GM06990 (cell line): ENCODE results near the gene ACADS.

Experiments used
- DNase-seq: peaks from one replicate; pipeline ENCODE4 v3.0.0-alpha.2; 2011; ENCODE audit not compliant: insufficient read length; ENCODE audit errors: extremely low read depth
- H3K27me3 ChIP-seq: replicated peaks from 2 replicates; pipeline ENCODE4 v1.6.0; 2011; ENCODE audit warnings: low read length; ENCODE audit not compliant: control insufficient read depth, insufficient read depth
- H3K36me3 ChIP-seq: 2 replicates; pipeline ENCODE4 v1.5.1; 2011; ENCODE audit warnings: low read length; ENCODE audit not compliant: control insufficient read depth, insufficient read depth
- H3K4me3 ChIP-seq: replicated peaks from 2 replicates; pipeline ENCODE4 v1.5.1; 2011; ENCODE audit warnings: low read depth, mild to moderate bottlenecking, control low read depth, low read length
- CTCF ChIP-seq: IDR thresholded peaks from 2 replicates; pipeline ENCODE4 v1.5.1; 2011; ENCODE audit warnings: low read length, control low read depth, mild to moderate bottlenecking, inconsistent platforms; ENCODE audit not compliant: insufficient read depth, poor library complexity, severe bottlenecking

The ACADS gene

GRCh38 chr12:120748242-120748641 lies 22.6 kb downstream of the ACADS start:
- no peak for TF ChIP-seq CTCF
- no peaks in the 10 kb centered on the region for H3K27me3 ChIP-seq
- no peaks in the 10 kb centered on the region for H3K36me3 ChIP-seq
- DNase-seq = no peak
- no peak overlapping the region for H3K4me3 ChIP-seq

GRCh38 chr12:120749256-120749655 lies 23.6 kb downstream of the ACADS start:
- DNase-seq = no peak
- no peak for TF ChIP-seq CTCF
- H3K4me3 ChIP-seq = no peak overlapping the region
- H3K27me3 ChIP-seq = no peaks in the 10 kb centered on the region
- H3K36me3 ChIP-seq = no peaks in the 10 kb centered on the region

- no peak for DNase-seq
- no peaks in the 10 kb centered on the region for H3K36me3 ChIP-seq
- TF ChIP-seq CTCF = peak; percentile 5
- no peaks in the 10 kb centered on the region for H3K27me3 ChIP-seq
- H3K4me3 ChIP-seq = no peak overlapping the region
Measured at GRCh38 chr12:120750806-120751205, 25.2 kb downstream of the ACADS start.

- no peaks in the 10 kb centered on the region for H3K36me3 ChIP-seq
- H3K4me3 ChIP-seq = no peak overlapping the region
- H3K27me3 ChIP-seq = no peaks in the 10 kb centered on the region
- DNase-seq = no peak
- no peak for TF ChIP-seq CTCF
Measured at GRCh38 chr12:120751389-120751788, 25.8 kb downstream of the ACADS start.

GRCh38 chr12:120754792-120755191 lies 29.2 kb downstream of the ACADS start:
- TF ChIP-seq CTCF = no peak
- H3K4me3 ChIP-seq = no peak overlapping the region
- DNase-seq = no peak
- H3K36me3 ChIP-seq = peaks cover 2% of the 10 kb centered on the region
- H3K27me3 ChIP-seq = no peaks in the 10 kb centered on the region

GRCh38 chr12:120755269-120755668 lies 29.6 kb downstream of the ACADS start:
- H3K4me3 ChIP-seq = no peak overlapping the region
- DNase-seq = no peak
- no peaks in the 10 kb centered on the region for H3K27me3 ChIP-seq
- peaks cover 4% of the 10 kb centered on the region for H3K36me3 ChIP-seq
- no peak for TF ChIP-seq CTCF
